ENCODE measurements around the gene HNRNPCL4. TPM values are rescaled to one million over a fixed set of nuclear protein-coding genes. Genes with fewer than 3 reads are reported as not detected.
"Not testable (repeated sequence)": the region's sequence is repeated elsewhere in the genome, so short reads cannot be mapped to it uniquely, and the experiment has no call there.

HNRNPCL4 gene
- not detected for total RNA-seq (2013)
- not detected for polyA plus RNA-seq
- polyA minus RNA-seq = not detected in 2 replicates
- total RNA-seq = 0 to 0.08 (median 0) reads per million in 11 experiments

GRCh38 chr1:13165531-13165930 is at the start of gene HNRNPCL4:
HNRNPCL4 (minus strand) TSS chr1:13165631; CDS start chr1:13165467, 164 bp downstream.
- WGBS (ENCODE audit: insufficient coverage) = no CpG with 5 or more reads among the region's 8 CpGs
- H3K36me3 ChIP-seq (replicated peaks in 1 of 2; ENCODE audit: control insufficient read depth in 1 of 2, insufficient read depth in 2 of 2, low read length in 2 of 2); H2AFZ ChIP-seq (ENCODE audit: insufficient read depth, low read depth, low read length, poor library complexity, severe bottlenecking); H3K9me3 ChIP-seq (replicated peaks in 1 of 2; ENCODE audit: control insufficient read depth in 1 of 2, insufficient read depth in 1 of 2, low read length in 2 of 2); H3K4me3 Mint-ChIP-seq; H3K4me2 ChIP-seq (replicated peaks; ENCODE audit: extremely low read depth, low read length, poor library complexity, severe bottlenecking); H3K4me1 ChIP-seq (ENCODE audit: control insufficient read depth in 1 of 2, insufficient read depth in 2 of 2, low read length in 2 of 2); H3K79me2 ChIP-seq (ENCODE audit: insufficient read depth, low read length); H3K27ac ChIP-seq (ENCODE audit: low read depth in 1 of 2, low read length in 2 of 2); H3K27ac Mint-ChIP-seq; H3K9ac ChIP-seq (ENCODE audit: insufficient read depth, low read length, poor library complexity, severe bottlenecking); H3K27me3 ChIP-seq (ENCODE audit: control insufficient read depth in 2 of 2, insufficient read depth in 2 of 2, low read length in 2 of 2); H3K9me3 Mint-ChIP-seq; H3K4me3 ChIP-seq (replicated peaks in 1 of 3; ENCODE audit: low read depth in 2 of 3, low read length in 3 of 3); H3K4me1 Mint-ChIP-seq; DNase-seq; H3K36me3 Mint-ChIP-seq; H3K27me3 Mint-ChIP-seq (ENCODE audit: low read depth in 3 of 3); intact Hi-C loops (cut with micrococcal nuclease); H4K20me1 ChIP-seq (ENCODE audit: insufficient read depth, low read length): not testable (repeated sequence)

- H3K27ac ChIP-seq (ENCODE audit: low read depth in 1 of 2, low read length in 2 of 2); H3K27me3 ChIP-seq (ENCODE audit: control insufficient read depth in 2 of 2, insufficient read depth in 2 of 2, low read length in 2 of 2); H3K4me1 Mint-ChIP-seq; H3K27ac Mint-ChIP-seq; H3K36me3 Mint-ChIP-seq; H3K4me1 ChIP-seq (ENCODE audit: control insufficient read depth in 1 of 2, insufficient read depth in 2 of 2, low read length in 2 of 2); DNase-seq; H3K9me3 Mint-ChIP-seq; intact Hi-C loops (cut with micrococcal nuclease); H3K4me3 Mint-ChIP-seq; H3K4me2 ChIP-seq (replicated peaks; ENCODE audit: extremely low read depth, low read length, poor library complexity, severe bottlenecking); H4K20me1 ChIP-seq (ENCODE audit: insufficient read depth, low read length); H3K79me2 ChIP-seq (ENCODE audit: insufficient read depth, low read length); H3K4me3 ChIP-seq (replicated peaks in 1 of 3; ENCODE audit: low read depth in 2 of 3, low read length in 3 of 3); H2AFZ ChIP-seq (ENCODE audit: insufficient read depth, low read depth, low read length, poor library complexity, severe bottlenecking); H3K9ac ChIP-seq (ENCODE audit: insufficient read depth, low read length, poor library complexity, severe bottlenecking); H3K36me3 ChIP-seq (replicated peaks in 1 of 2; ENCODE audit: control insufficient read depth in 1 of 2, insufficient read depth in 2 of 2, low read length in 2 of 2); H3K9me3 ChIP-seq (replicated peaks in 1 of 2; ENCODE audit: control insufficient read depth in 1 of 2, insufficient read depth in 1 of 2, low read length in 2 of 2); H3K27me3 Mint-ChIP-seq (ENCODE audit: low read depth in 3 of 3): not testable (repeated sequence)
- no CpG with 5 or more reads among the region's 9 CpGs for WGBS (ENCODE audit: insufficient coverage)
Observed at GRCh38 chr1:13208712-13209111, 43.3 kb upstream of the HNRNPCL4 start.

GRCh38 chr1:13201309-13201708 is 35.9 kb upstream of the HNRNPCL4 start, which contains the start of gene PRAMEF13:
PRAMEF13 (minus strand) TSS chr1:13201409; CDS start chr1:13199589, 1,820 bp downstream.
- H3K9me3 Mint-ChIP-seq; H3K27me3 ChIP-seq (ENCODE audit: control insufficient read depth in 2 of 2, insufficient read depth in 2 of 2, low read length in 2 of 2); H3K4me3 ChIP-seq (replicated peaks in 1 of 3; ENCODE audit: low read depth in 2 of 3, low read length in 3 of 3); DNase-seq; H3K4me1 Mint-ChIP-seq; H3K27me3 Mint-ChIP-seq (ENCODE audit: low read depth in 3 of 3); H3K4me1 ChIP-seq (ENCODE audit: control insufficient read depth in 1 of 2, insufficient read depth in 2 of 2, low read length in 2 of 2); H4K20me1 ChIP-seq (ENCODE audit: insufficient read depth, low read length); H3K27ac Mint-ChIP-seq; H3K9ac ChIP-seq (ENCODE audit: insufficient read depth, low read length, poor library complexity, severe bottlenecking); H3K36me3 ChIP-seq (replicated peaks in 1 of 2; ENCODE audit: control insufficient read depth in 1 of 2, insufficient read depth in 2 of 2, low read length in 2 of 2); H3K4me2 ChIP-seq (replicated peaks; ENCODE audit: extremely low read depth, low read length, poor library complexity, severe bottlenecking); H2AFZ ChIP-seq (ENCODE audit: insufficient read depth, low read depth, low read length, poor library complexity, severe bottlenecking); H3K4me3 Mint-ChIP-seq; intact Hi-C loops (cut with micrococcal nuclease); H3K36me3 Mint-ChIP-seq; H3K27ac ChIP-seq (ENCODE audit: low read depth in 1 of 2, low read length in 2 of 2); H3K79me2 ChIP-seq (ENCODE audit: insufficient read depth, low read length); H3K9me3 ChIP-seq (replicated peaks in 1 of 2; ENCODE audit: control insufficient read depth in 1 of 2, insufficient read depth in 1 of 2, low read length in 2 of 2): not testable (repeated sequence)
- WGBS (ENCODE audit: insufficient coverage) = no CpG with 5 or more reads among the region's 5 CpGs

- H3K4me3 Mint-ChIP-seq; H3K9me3 Mint-ChIP-seq; H3K9ac ChIP-seq (ENCODE audit: insufficient read depth, low read length, poor library complexity, severe bottlenecking); H3K27me3 ChIP-seq (ENCODE audit: control insufficient read depth in 2 of 2, insufficient read depth in 2 of 2, low read length in 2 of 2); H3K27me3 Mint-ChIP-seq (ENCODE audit: low read depth in 3 of 3); H2AFZ ChIP-seq (ENCODE audit: insufficient read depth, low read depth, low read length, poor library complexity, severe bottlenecking); H3K4me1 Mint-ChIP-seq; H3K27ac ChIP-seq (ENCODE audit: low read depth in 1 of 2, low read length in 2 of 2); DNase-seq; intact Hi-C loops (cut with micrococcal nuclease); H3K4me2 ChIP-seq (replicated peaks; ENCODE audit: extremely low read depth, low read length, poor library complexity, severe bottlenecking); H3K9me3 ChIP-seq (replicated peaks in 1 of 2; ENCODE audit: control insufficient read depth in 1 of 2, insufficient read depth in 1 of 2, low read length in 2 of 2); H3K36me3 ChIP-seq (replicated peaks in 1 of 2; ENCODE audit: control insufficient read depth in 1 of 2, insufficient read depth in 2 of 2, low read length in 2 of 2); H4K20me1 ChIP-seq (ENCODE audit: insufficient read depth, low read length); H3K79me2 ChIP-seq (ENCODE audit: insufficient read depth, low read length); H3K4me1 ChIP-seq (ENCODE audit: control insufficient read depth in 1 of 2, insufficient read depth in 2 of 2, low read length in 2 of 2); H3K36me3 Mint-ChIP-seq; H3K27ac Mint-ChIP-seq; H3K4me3 ChIP-seq (replicated peaks in 1 of 3; ENCODE audit: low read depth in 2 of 3, low read length in 3 of 3): not testable (repeated sequence)
- no CpG with 5 or more reads among the region's 2 CpGs for WGBS (ENCODE audit: insufficient coverage)
Observed at GRCh38 chr1:13171548-13171947, 6.1 kb upstream of the HNRNPCL4 start, which contains the start of gene PRAMEF9. PRAMEF9 (plus strand) TSS chr1:13171848; CDS start chr1:13175281, 3,433 bp downstream.
